Raji (cell line): Measurements from ENCODE around the gene RRP12.

Experiments
- POLR2A ChIP-seq: IDR thresholded peaks from 2 replicates; pipeline ENCODE4 v1.6.1; 2011; ENCODE audit warnings: low read depth, low read length, control low read depth; ENCODE audit not compliant: insufficient read depth

The RRP12 gene

DNA sequence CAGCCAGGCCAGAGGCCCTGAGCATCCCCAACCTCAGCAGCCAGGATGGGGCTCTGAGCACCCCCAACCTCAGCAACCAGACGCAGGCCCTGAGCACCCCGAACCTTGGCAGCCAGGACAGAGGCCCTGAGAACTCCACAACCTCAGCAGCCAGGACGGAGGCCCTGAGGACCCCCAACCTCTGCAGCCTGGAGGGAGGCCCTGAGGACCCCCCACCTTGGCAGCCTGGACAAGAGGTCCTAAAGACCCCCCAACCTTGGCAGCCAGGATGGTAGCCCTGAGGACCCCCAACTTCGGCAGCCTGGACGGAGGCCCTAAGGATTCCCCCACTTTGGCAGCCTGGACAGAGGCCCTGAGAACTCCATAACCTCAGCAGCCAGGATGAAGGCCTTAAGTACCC, 17.0 kb downstream of the RRP12 start:
- TF ChIP-seq POLR2A = no peak

DNA sequence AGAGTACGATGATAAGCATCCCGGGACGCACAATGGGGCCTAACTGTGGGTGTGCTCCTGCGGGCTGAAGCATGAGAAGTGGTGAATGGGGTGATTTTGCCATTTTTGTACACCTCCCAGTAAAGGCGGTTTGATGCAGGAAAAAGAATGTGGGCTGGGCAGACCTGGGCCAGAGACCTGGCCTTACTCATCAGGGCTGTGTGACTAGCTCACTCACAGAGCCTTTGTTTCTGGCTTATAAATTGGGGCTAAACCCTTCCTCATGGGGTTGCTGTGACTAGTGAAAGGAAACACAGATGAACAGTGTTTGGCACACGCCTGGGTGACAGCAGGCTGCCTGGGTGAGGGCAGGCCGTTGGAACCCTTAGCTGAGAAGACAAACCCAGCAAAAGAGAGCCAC, 18.0 kb downstream of the RRP12 start:
- TF ChIP-seq POLR2A = no peak

DNA sequence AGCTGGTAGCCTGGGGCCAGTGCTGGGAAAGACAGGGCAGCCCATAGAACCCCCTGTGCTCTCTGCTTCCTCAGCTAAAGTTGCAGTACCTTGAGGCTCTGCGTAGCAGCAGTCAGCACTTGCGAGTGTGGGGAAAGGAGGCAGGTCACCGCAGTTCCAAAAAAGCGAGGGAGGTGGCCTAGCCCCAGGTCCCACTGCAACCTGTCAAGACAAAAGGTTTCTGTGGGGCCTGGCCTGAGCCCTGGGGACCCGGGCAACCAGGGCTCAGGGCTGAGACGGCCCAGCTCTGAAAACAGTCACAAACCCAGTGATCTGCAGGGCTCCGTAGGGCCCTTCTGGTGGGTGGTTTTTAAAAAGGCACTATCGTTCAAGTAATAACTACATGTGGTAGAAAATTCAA, 19.5 kb downstream of the RRP12 start:
- no peak for TF ChIP-seq POLR2A

DNA sequence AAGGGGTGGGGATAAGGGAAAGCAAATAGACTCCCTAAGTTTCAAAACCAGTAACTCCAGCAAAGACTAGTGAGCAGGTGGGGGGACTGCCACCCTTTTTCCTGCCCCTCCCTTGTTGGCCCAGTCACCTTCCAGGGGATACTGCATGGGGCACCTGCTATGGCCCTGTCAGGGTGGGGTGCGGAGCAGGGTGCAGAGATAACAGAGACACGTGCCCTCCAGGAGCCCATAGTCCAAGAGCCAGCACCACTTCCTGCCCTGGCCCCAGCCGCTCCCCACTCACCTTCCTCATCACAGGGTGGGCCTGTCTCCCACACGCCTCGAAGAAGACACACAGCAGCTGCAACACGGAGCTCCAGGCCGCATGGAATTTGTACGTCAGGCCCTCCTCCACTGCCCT, 20.6 kb downstream of the RRP12 start:
- no peak for TF ChIP-seq POLR2A

DNA sequence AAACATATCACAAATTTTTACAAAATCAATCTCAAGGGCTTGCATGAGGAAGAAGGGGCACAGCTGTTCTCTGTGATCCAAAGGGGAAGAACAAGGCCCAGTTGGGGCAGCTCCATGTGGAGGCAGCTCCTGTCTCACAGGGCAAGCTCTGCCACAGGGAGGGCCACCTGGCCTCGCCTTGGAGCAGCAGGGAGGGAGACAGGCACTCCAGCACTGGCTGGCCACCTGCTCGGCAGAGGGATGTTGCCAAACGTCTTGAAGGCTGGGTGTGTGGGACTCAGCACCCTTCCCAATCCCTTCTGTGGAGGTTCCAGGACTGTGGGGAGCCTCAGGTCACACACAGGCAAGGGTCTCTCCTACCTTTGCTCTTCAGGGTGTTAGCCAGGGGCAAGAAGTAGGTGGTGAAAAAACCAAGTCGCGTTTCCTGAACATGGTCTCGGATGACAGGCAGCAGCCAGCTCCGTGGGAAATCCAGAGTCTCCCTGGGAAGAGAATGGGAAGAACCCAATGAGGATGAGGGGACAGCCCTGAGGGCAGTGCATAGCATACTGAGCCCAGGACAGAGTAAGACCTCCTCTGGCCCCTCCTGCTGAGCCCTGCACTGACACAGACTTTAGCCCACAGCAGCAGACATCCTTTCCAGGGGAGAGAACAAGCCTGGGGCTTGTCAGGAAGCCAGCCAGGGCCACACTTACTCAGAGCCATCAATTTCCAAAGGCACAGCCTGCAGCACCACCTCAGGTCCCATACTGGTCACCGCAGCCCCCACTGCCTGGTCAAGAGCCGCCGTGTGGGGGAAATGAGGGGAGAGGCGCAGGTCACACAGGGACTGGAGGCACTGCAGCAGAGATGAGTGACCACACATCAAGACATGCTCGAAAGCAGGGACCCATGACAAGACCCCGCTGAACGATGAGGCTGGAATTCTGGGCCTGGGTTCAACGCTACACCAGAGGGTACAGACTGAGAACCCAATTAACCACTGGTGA, 21.9 kb downstream of the RRP12 start:
- TF ChIP-seq POLR2A = no peak

DNA sequence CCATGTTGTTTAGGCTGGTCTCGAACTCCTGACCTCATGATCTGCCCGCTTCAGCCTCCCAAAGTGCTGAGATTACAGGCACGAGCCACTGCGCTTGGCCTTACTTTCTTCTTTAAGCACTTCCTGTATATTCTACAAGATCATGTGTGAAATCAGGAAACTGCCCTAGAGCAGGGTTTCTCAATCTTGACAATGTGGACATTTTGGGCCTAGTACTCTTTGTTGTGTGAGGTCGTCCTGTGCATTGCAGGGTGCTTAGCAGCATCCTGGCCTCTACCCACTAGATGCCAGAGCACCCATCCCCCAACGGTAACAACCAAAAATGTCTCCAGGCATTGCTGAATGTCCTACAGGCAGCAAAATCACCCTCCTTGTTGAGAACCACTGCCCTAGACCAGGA, 24.7 kb downstream of the RRP12 start:
- TF ChIP-seq POLR2A = no peak

DNA sequence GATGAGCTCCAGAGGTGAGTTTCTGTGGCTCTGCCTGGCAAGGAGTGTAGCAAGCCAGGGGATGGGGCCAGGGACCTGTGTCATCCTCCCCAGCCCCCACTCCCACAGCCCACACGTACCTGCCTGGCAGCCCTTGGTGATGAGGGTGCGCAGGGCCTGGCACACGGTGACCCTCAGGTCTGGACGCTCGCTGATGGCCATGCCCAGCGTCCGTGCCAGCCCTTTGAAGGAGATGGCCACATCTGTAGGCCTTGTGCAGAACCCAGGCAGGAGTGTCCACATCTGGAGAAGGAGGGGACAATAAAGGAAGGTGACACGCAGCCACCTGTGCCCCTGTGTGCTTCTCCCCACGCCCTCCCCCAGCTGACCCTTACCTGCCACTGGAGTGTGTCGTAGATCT, 27.7 kb downstream of the RRP12 start:
- TF ChIP-seq POLR2A = no peak

DNA sequence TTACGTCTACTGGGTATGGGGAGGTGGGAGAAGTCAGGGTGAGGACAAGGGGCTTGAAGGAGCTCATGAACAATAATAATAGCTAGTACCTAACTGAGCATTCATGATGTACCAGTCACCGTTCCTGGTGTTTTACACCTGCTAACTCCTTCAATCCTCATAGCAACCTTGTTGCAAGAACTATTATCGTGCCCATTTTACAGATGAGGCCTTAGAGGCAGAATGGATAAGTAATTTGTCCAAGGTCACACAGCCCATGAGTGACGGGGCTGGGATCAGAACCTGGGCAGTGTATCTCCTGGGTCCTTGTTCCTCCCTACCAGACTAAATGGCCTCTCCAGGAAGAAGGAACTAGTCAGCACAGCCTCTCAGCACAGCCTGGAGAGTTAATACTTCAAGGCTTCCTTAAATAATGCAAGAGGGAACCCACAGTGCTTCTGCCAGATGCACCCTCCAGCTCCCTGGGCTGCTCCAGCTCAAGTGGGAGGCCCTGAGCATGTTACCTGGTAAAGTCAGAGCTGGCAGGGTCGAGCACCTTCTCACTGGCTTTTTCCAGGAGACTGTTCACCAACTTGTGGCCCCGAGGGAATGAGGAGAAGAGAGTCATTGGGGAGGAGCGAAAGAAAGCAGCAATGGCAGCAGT, 28.8 kb downstream of the RRP12 start:
- TF ChIP-seq POLR2A = no peak

DNA sequence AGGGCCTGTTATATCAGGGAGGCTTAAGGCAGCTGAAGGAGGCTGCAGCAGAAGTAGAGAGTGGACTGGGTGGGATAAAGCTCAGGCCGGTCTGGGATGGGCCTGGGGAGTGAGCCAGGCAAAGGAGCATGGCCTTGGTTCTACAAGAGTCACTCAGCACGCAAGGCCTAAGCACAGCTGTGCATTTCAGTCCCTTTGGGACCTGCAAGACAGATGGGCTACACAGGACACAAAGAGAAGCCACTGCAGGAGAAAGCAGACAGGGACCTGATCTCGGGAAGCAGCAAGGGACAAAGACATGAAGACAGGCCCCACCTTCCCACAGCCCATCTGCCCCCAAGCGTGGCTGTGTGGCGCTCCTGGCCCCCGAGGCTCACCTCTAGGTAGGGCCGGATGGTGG, 29.4 kb downstream of the RRP12 start:
- TF ChIP-seq POLR2A = no peak

DNA sequence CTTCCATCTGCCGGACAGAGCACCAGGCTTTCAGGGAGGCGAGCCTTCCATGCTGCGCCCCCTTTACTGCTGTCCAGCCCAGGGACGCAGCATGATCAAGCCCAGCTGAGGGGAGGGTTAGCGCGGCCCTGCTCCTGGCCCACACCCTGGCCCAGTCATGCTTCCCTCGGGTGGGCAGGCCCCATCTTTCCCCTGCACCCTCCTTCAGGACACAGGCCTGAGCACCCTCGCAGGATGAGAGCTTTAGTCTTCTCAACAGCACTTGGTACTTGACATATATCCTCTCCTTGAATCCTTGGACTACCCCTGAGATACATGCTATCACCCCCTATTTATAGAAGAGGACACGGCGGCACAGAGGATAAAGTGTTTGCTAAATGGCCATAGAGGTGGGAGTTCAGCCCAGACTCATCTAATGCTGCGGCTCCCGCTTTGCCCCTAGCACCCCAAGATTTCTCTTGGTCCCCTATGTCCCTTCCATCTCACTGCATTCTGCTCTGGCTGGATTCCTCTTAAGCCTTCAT, 34.0 kb downstream of the RRP12 start:
- no peak for TF ChIP-seq POLR2A

DNA sequence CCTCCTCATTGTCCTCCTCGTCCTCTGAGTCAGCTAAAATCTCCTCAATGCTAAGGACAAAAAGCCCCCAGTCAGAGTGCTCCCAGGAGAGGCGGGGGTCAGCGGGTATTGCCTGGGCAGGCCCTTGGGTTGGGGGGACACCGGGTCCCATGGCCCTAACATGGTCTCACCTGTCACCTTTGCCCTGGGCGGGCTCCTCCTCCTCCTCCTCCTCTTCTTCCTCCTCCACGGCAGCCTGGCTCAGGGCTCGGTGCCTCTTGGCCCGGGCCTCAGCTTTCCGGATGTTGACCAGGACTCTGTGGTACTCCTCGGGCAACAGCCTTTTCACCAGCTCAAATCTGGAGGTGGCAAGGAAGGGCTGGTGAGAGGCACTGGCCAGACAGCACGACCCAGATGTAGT, 34.6 kb downstream of the RRP12 start:
- no peak for TF ChIP-seq POLR2A

DNA sequence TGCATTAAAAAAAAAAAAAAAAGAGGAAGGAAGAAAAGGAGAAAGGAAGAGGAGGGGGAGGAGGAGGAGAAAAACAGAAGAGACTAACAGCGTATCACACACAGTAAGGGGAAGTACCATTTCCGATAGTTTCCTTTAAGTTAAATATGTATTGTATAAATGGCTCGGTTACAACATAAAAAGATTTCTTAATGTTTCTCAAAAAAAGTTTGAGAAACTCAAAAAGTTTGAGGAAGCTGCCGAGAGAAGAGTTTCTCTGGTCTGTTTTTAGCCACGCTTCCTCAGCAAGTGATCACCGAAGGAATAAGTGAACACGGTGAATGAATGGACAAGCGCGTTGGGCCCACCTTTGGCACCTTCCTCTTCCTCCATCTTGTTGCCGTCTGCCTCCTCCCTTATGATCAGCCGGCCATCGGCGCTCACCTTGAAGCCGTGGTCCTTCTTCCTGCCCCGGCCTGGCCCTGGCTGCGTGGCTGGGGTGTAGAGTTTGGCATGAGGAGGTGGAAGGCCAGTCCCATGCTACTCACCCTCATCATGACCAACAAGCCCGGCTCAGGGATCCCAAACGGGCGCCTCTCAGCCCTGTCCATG, 35.3 kb downstream of the RRP12 start:
- no peak for TF ChIP-seq POLR2A

DNA sequence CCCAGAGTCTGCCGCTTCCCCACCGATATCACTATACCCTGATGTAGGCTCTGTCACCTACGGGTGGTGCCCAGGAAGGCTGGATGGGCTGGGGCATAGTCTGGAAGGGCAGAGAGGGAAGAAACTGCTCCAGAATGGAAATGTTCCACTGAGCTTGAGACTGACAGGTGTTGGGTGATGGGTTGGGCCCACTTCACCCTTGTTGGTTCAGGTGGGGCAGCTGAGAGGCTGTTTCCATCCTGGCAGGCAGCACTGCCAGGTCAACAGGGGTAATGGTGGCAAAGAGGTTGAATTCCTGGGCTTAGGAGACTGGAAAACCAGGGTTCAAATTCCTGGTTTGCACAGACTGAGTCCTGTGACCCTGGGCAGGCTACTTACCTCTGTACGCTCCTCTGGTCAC, 38.1 kb downstream of the RRP12 start:
- TF ChIP-seq POLR2A = no peak

DNA sequence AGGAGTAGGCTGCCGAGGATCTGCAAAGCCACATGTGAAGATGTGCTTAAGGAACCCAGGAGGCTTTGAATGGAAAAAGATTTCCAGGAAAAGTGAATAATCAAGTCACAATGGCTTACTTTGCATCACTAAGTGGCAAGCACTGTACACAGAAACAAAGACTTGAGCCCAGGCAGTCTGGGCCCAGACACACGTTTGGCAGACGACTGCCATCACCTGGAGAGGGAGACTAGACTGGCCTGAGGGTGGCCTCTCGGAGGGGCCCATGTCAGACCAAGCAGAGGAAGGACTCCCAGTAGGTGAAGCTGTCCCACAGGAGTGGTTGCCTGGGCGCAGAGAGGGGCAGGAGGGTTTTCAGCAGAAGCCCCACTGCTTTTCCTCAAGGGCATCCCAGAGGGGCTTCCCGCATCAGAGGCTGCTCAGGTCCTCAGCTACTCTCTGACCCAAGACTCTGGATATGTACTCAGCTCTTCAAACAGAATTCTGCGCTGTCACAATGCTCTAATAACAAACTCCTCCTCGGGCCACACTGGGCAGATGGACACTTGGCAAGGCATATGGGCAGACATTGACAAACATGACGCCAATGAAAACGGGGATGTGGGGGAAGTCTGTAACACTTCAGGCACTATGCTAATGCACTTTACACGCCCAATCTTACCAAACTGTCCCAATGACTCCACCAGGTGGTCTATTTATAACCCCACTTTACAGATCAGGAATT, 38.7 kb downstream of the RRP12 start:
- no peak for TF ChIP-seq POLR2A

DNA sequence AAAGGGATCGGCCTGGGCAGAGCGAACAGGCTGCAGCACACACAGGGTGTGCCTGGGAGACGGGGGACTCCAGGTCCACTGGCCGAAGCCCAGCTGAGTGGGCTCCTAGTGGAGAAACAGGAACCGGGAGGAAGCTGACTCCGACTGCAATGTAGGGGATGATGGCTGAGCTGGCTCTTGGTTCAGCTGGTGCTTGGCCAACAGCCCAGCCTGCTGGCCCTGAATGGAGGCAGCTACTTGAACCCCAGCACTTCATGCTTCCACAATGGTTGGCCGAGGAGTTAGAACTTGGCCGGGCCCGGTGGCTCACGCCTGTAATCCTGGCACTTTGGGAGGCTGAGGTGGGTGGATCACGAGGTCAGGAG, 39.6 kb downstream of the RRP12 start:
- TF ChIP-seq POLR2A = no peak

DNA sequence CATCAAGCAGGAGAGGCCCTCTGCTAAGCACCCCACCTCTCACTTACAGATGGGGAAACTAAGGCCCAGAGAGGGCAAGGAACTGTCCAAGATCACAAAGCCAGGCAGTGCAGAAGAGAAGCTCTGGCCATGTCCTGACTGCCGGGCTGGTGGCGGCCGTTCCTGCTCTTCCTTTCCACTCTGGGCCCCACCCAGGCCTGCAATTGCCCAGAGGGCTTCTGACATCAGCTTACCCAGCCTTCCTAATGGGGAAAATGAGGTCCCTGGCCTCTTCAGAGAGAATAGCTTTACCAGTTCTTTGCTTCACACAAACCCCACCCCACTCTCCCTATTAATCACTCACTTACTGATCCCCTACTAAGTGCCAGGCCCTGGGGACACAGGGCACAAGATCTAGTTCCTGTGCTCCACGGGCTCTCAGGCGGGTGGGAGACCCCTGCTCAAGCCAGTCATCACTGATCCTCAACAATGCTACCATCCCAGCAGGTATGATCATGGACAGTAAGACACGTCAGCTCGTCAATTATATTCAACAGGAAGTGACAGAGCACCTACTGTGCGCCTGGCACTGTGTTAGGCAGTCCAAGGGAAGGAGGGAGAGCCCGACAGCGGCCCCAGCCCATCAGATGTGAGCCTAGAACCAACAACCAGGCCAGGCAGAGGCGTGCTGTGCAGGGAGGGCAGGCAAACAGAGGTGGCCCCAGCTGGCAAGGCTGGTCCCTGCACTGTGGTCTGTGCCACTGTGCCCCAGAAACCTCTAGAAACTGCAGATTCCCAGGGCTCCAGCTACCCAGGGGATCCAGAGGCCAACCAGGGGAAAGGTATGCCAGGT, 40.2 kb downstream of the RRP12 start:
- TF ChIP-seq POLR2A = no peak
